NCI-H187 treated with DMSO at 0.1 percent for 48 hours (cell line): ENCODE measurements around the gene ELAPOR1.

Experiments
- DNase-seq: peaks from one replicate; lab custom pipeline; 2025; lab: John Stamatoyannopoulos, UW

ELAPOR1 gene

GRCh38 chr1:109094871-109095270, 19.0 kb upstream of the ELAPOR1 start:
- DNase-seq, result no peak

- no peak for DNase-seq
Observed at GRCh38 chr1:109095631-109096030, 18.3 kb upstream of the ELAPOR1 start.

- no peak for DNase-seq
Observed at GRCh38 chr1:109096120-109096519, 17.8 kb upstream of the ELAPOR1 start.

- DNase-seq, result peak; percentile 83
Observed at GRCh38 chr1:109099938-109100773, 13.8 kb upstream of the ELAPOR1 start.

- DNase-seq, result no peak
Observed at GRCh38 chr1:109104364-109105151, 9.4 kb upstream of the ELAPOR1 start.

GRCh38 chr1:109105881-109106280, 8.0 kb upstream of the ELAPOR1 start:
- DNase-seq, result no peak

- DNase-seq, result no peak
Observed at GRCh38 chr1:109107785-109108184, 6.1 kb upstream of the ELAPOR1 start.

GRCh38 chr1:109109906-109110305, 4.0 kb upstream of the ELAPOR1 start:
- no peak for DNase-seq

- DNase-seq, result no peak
Observed at GRCh38 chr1:109111386-109112055, 2.4 kb upstream of the ELAPOR1 start.

- no peak for DNase-seq
Observed at GRCh38 chr1:109112056-109112651, 1.8 kb upstream of the ELAPOR1 start.

GRCh38 chr1:109112652-109113285, 1.1 kb upstream of the ELAPOR1 start:
- peak; percentile 76 for DNase-seq

- DNase-seq, result no peak
Observed at GRCh38 chr1:109114342-109114674, 393 bp downstream of the ELAPOR1 start.

GRCh38 chr1:109115685-109116084, 1.8 kb downstream of the ELAPOR1 start:
- DNase-seq, result no peak

- DNase-seq, result no peak
Observed at GRCh38 chr1:109116286-109116685, 2.4 kb downstream of the ELAPOR1 start.

- no peak for DNase-seq
Observed at GRCh38 chr1:109118089-109118488, 4.2 kb downstream of the ELAPOR1 start.

- no peak for DNase-seq
Observed at GRCh38 chr1:109120356-109120755, 6.4 kb downstream of the ELAPOR1 start.

- no peak for DNase-seq
Observed at GRCh38 chr1:109131059-109131458, 17.1 kb downstream of the ELAPOR1 start.

GRCh38 chr1:109131800-109132199, 17.9 kb downstream of the ELAPOR1 start:
- DNase-seq, result no peak

GRCh38 chr1:109133002-109133706, 19.2 kb downstream of the ELAPOR1 start:
- DNase-seq, result no peak

- DNase-seq, result no peak
Observed at GRCh38 chr1:109133815-109134214, 19.9 kb downstream of the ELAPOR1 start.

- no peak for DNase-seq
Observed at GRCh38 chr1:109134423-109134822, 20.5 kb downstream of the ELAPOR1 start.
